GM12878 (cell line): Measurements from ENCODE around the gene SAMSN1. TPM values are rescaled to one million over a fixed set of nuclear protein-coding genes. Genes with fewer than 3 reads are reported as not detected.
A peak's percentile ranks its signal among the peaks of the same experiment; 100 is the strongest.

Experiments used
- ASH2L ChIP-seq: fragments of 300-600, 200-600 bp; sonication (generic); IDR thresholded peaks from 2 replicates; pipeline ENCODE4 v1.6.1; 2017; ENCODE audit warnings: low read depth, mild to moderate bottlenecking, borderline replicate concordance
- ATF2 ChIP-seq: IDR thresholded peaks from 2 replicates; pipeline ENCODE4 v1.6.1; 2012; ENCODE audit warnings: low read length, inconsistent platforms
- BCL11A ChIP-seq: IDR thresholded peaks from 2 replicates; pipeline ENCODE4 v1.6.1; 2011; ENCODE audit warnings: low read depth, low read length
- BCL3 ChIP-seq: IDR thresholded peaks from 2 replicates; pipeline ENCODE4 v1.6.1; 2011; ENCODE audit warnings: borderline replicate concordance, low read depth, mild to moderate bottlenecking, moderate library complexity, low read length; ENCODE audit not compliant: insufficient read depth, poor library complexity, severe bottlenecking
- CTCF ChIP-seq, 3 experiments: IDR thresholded peaks in 2 of 3; conservative IDR thresholded peaks in 1 of 3; 2 replicates each; pipeline ENCODE4 v1.5.1; 2011; ENCODE audit warnings: low read depth in 3 of 3, low read length in 3 of 3, mild to moderate bottlenecking in 3 of 3, control low read depth in 2 of 3, moderate library complexity in 2 of 3, inconsistent platforms in 1 of 3, mixed read lengths in 1 of 3; ENCODE audit not compliant: control insufficient read depth in 2 of 3, insufficient read depth in 1 of 3; ENCODE audit errors: extremely low read depth in 1 of 3
- EED ChIP-seq: sonication (generic); IDR thresholded peaks from 2 replicates; pipeline ENCODE4 v1.6.1; 2016; ENCODE audit warnings: antibody characterized with exemption, low read depth
- ELK1 ChIP-seq: IDR thresholded peaks from 2 replicates; pipeline ENCODE4 v1.6.1; 2012; ENCODE audit warnings: low read depth, low read length, improper control_type of control experiment
- EP300 ChIP-seq, 2 experiments: fragments of 150-350 bp in 1 of 2; IDR thresholded peaks; 2 replicates each; pipeline ENCODE4 v1.6.1; 2011 to 2012; ENCODE audit warnings: low read depth in 2 of 2, low read length in 2 of 2, borderline replicate concordance in 1 of 2, improper control_type of control experiment in 1 of 2, inconsistent platforms in 1 of 2; ENCODE audit not compliant: control insufficient read depth in 1 of 2
- FOXK2 ChIP-seq: fragments of 450-650 bp; IDR thresholded peaks from 2 replicates; pipeline ENCODE4 v1.6.1; 2017; ENCODE audit warnings: mild to moderate bottlenecking, moderate library complexity
- IKZF2 ChIP-seq, 2 experiments: fragments of 450-650 bp; IDR thresholded peaks; 2 replicates each; pipeline ENCODE4 v1.6.1; 2017; ENCODE audit warnings: mild to moderate bottlenecking in 2 of 2, moderate library complexity in 2 of 2
- MTA3 ChIP-seq: IDR thresholded peaks from 2 replicates; pipeline ENCODE4 v1.6.1; 2012; ENCODE audit warnings: low read length, inconsistent platforms, borderline replicate concordance
- NRF1 ChIP-seq: conservative IDR thresholded peaks from 2 replicates; pipeline ENCODE4 v1.6.1; 2011; ENCODE audit warnings: mild to moderate bottlenecking, low read depth, low read length, improper control_type of control experiment
- PAX5 ChIP-seq: IDR thresholded peaks from 2 replicates; pipeline ENCODE4 v1.6.1; 2011; ENCODE audit warnings: low read depth, low read length, borderline replicate concordance
- POLR2AphosphoS2 ChIP-seq: IDR thresholded peaks from 2 replicates; pipeline ENCODE4 v1.6.1; 2011; ENCODE audit warnings: low read depth, mild to moderate bottlenecking, low read length, improper control_type of control experiment, moderate library complexity
- RBBP5 ChIP-seq: fragments of 200-600 bp; sonication (generic); conservative IDR thresholded peaks from 2 replicates; pipeline ENCODE4 v1.6.1; 2016
- SIN3A ChIP-seq: IDR thresholded peaks from 2 replicates; pipeline ENCODE4 v1.6.1; 2012; ENCODE audit warnings: low read depth, low read length, improper control_type of control experiment
- TCF12 ChIP-seq: IDR thresholded peaks from 2 replicates; pipeline ENCODE4 v1.6.1; 2011; ENCODE audit warnings: low read depth, mild to moderate bottlenecking, low read length
- USF1 ChIP-seq: IDR thresholded peaks from 2 replicates; pipeline ENCODE4 v1.6.1; 2011; ENCODE audit warnings: borderline replicate concordance, low read depth, mild to moderate bottlenecking, moderate library complexity, mixed read lengths, low read length; ENCODE audit not compliant: insufficient read depth; ENCODE audit errors: extremely low read length
- YY1 ChIP-seq: IDR thresholded peaks from 2 replicates; pipeline ENCODE4 v1.6.1; 2011; ENCODE audit warnings: low read depth, mild to moderate bottlenecking, low read length
- polyA plus RNA-seq, 11 experiments: library from polyadenylated mRNA; depleted of rRNA in 4 of 11; unstranded in 6 of 11; stranded (reverse) in 5 of 11; fragments of >200 nt; fragmentation: Nextera tagmentation in 4 of 11; fragmentation: Illumina TruSeq in 1 of 11; extraction: Ambion mirVana in 4 of 11; extraction: Trizol in 1 of 11; gene quantifications; 1 replicate in 1 of 11; 2 replicates in 10 of 11; pipeline versions ENCODE4 v1.2.1 to v1.2.3, GENCODE V29; 2011 to 2016; ENCODE audit warnings: inconsistent platforms in 2 of 11, missing spikeins in 2 of 11, low read depth in 1 of 11
- total RNA-seq, 4 experiments: library from RNA; depleted of rRNA in 3 of 4; stranded (reverse); fragments of >200 nt in 3 of 4; fragmentation: Illumina TruSeq in 1 of 4; extraction: Trizol in 1 of 4; gene quantifications; 2 replicates each; pipeline versions ENCODE4 v1.2.1 to v1.2.3, GENCODE V29; 2013 to 2021
- TF ChIP-seq, protein P1 (sequence below): IDR thresholded peaks from 2 replicates; pipeline ENCODE4 v1.6.1; 2011; ENCODE audit warnings: low read depth, mild to moderate bottlenecking, low read length, moderate library complexity, borderline replicate concordance; ENCODE audit errors: extremely low read depth

SAMSN1 gene
- total and polyA plus RNA-seq, 10 of the 15 experiments (the other 5 are each of a cell fraction or from before 2014, with no cell fraction given) = 23.2 to 102 (median 44.9) TPM

- TF ChIP-seq CTCF (IDR thresholded peaks at IDR 0.05 in 2 of 3, conservative IDR thresholded peaks at IDR 0.05 in 1 of 3; ENCODE audit: control insufficient read depth in 2 of 3, extremely low read depth in 1 of 3, insufficient read depth in 1 of 3, low read depth in 3 of 3, low read length in 3 of 3) (no peak), POLR2AphosphoS2 (peak; percentile 72; the same call in 1 of the 2 replicates), EED (0 out of 2 replicates have a peak, but pooled peaks have one; percentile 24), MTA3 (no peak), RBBP5 (no peak), ELK1 (no peak), SIN3A (peak; percentile 53; the same call in 1 of the 2 replicates), EP300 (IDR thresholded peaks at IDR 0.05; ENCODE audit: borderline replicate concordance in 1 of 2, control insufficient read depth in 1 of 2, low read depth in 2 of 2, low read length in 2 of 2) (peak in 1 of 2 experiments; percentile 66; a peak in 1 of 4 replicates), USF1 (no peak), ASH2L (no peak), YY1 (no peak), TCF12 (no peak), PAX5 (no peak), NRF1 (no peak), BCL3 (peak; percentile 13), BCL11A (peak; percentile 46; the same call in 1 of the 2 replicates), IKZF2 (IDR thresholded peaks at IDR 0.05) (peak in 1 of 2 experiments; percentile 11; a peak in 1 of 4 replicates), FOXK2 (no peak), ATF2 (peak; percentile 31; the same call in 1 of the 2 replicates)
- TF ChIP-seq, protein P1, sequence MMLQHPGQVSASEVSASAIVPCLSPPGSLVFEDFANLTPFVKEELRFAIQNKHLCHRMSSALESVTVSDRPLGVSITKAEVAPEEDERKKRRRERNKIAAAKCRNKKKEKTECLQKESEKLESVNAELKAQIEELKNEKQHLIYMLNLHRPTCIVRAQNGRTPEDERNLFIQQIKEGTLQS = no peak
These were observed at the start of gene SAMSN1 (continued) for GRCh38 chr21:14545906-14546480.
